PC-3 (cell line): Measurements from ENCODE around the gene DMD. TPM values are rescaled to one million over a fixed set of nuclear protein-coding genes. Genes with fewer than 3 reads are reported as not detected.

Experiments
- ATAC-seq: fragments of 200-7000 bp; cut with Tn5 transposase; 2 replicates; pipeline ENCODE4 v1.9.1; 2020; ENCODE audit warnings: mild to moderate bottlenecking, moderate library complexity
- BruUV-seq: library from RNA; stranded (reverse); fragments of 400-500 nt; replicated peaks from 2 replicates; lab custom pipeline; 2021; lab: Mats Ljungman, UMichigan
- CTCF ChIA-PET: fragments of 300-600 bp; sonication (Branson Sonifier 250); formaldehyde crosslinking; loops from one replicate; lab custom pipeline; 2022; ENCODE audit warnings: antibody characterized with exemption; lab: Charles Lee
- POLR2A ChIA-PET: fragments of 300-600 bp; sonication (Branson Sonifier 250); formaldehyde crosslinking; loops from one replicate; lab custom pipeline; 2022; ENCODE audit warnings: antibody characterized with exemption; ENCODE audit not compliant: unreplicated experiment; lab: Charles Lee
- DNase-seq: peaks from one replicate; pipeline ENCODE4 v3.0.0-alpha.2; 2015
- H2AFZ ChIP-seq: fragments of 300-600 bp; sonication (generic); 2 replicates; pipeline ENCODE4 v1.6.0; 2016; ENCODE audit warnings: antibody characterized with exemption, low read length
- H3F3A ChIP-seq: fragments of 300-600 bp; sonication (generic); one replicate; pipeline ENCODE4 v1.6.0; 2017; ENCODE audit warnings: antibody characterized with exemption, low read length, control low read depth, mild to moderate bottlenecking; ENCODE audit not compliant: unreplicated experiment
- H3K27ac ChIP-seq: fragments of 300-600 bp; sonication (generic); 2 replicates; pipeline ENCODE4 v1.5.1; 2016; ENCODE audit warnings: mild to moderate bottlenecking, low read length
- H3K27me3 ChIP-seq: fragments of 300-600 bp; sonication (generic); 2 replicates; pipeline ENCODE4 v1.6.1; 2016; ENCODE audit warnings: low read length, mixed read lengths
- H3K36me3 ChIP-seq: fragments of 300-600 bp; sonication (generic); 2 replicates; pipeline ENCODE4 v1.6.1; 2016; ENCODE audit warnings: low read depth, mixed run types, low read length, mixed read lengths
- H3K4me1 ChIP-seq: fragments of 300-600 bp; sonication (generic); 2 replicates; pipeline ENCODE4 v1.5.1; 2016; ENCODE audit warnings: low read length; ENCODE audit not compliant: insufficient read depth
- H3K4me2 ChIP-seq: fragments of 300-600 bp; sonication (generic); 2 replicates; pipeline ENCODE4 v1.6.0; 2016; ENCODE audit warnings: low read length
- H3K4me3 ChIP-seq: fragments of 300-600 bp; sonication (generic); 2 replicates; pipeline ENCODE4 v1.5.1; 2016; ENCODE audit warnings: mild to moderate bottlenecking, low read length, mixed read lengths
- H3K79me2 ChIP-seq: fragments of 300-600 bp; sonication (generic); 2 replicates; pipeline ENCODE4 v1.6.1; 2017; ENCODE audit warnings: low read length, mixed read lengths
- H3K9ac ChIP-seq: fragments of 300-600 bp; sonication (generic); 2 replicates; pipeline ENCODE4 v1.6.0; 2016; ENCODE audit warnings: mild to moderate bottlenecking, low read length
- H3K9me2 ChIP-seq: fragments of 300-600 bp; sonication (generic); replicated peaks from 2 replicates; pipeline ENCODE4 v1.6.1; 2016; ENCODE audit warnings: mixed run types, low read length, mixed read lengths
- H3K9me3 ChIP-seq: fragments of 300-600 bp; sonication (generic); 2 replicates; pipeline ENCODE4 v1.6.1; 2016; ENCODE audit warnings: low read length, mixed read lengths
- H4K20me1 ChIP-seq: fragments of 300-600 bp; sonication (generic); 2 replicates; pipeline ENCODE4 v1.6.1; 2016; ENCODE audit warnings: low read length, mixed read lengths
- EZH2 ChIP-seq: fragments of 300-600 bp; sonication (generic); IDR thresholded peaks from one replicate; pipeline ENCODE4 v1.6.1; 2017; ENCODE audit warnings: antibody characterized with exemption, mild to moderate bottlenecking, low read length; ENCODE audit not compliant: unreplicated experiment
- EZH2phosphoT487 ChIP-seq: fragments of 300-600 bp; sonication (generic); IDR thresholded peaks from 2 replicates; pipeline ENCODE4 v1.6.1; 2018; ENCODE audit warnings: mild to moderate bottlenecking, antibody characterized with exemption, low read length, borderline replicate concordance
- intact Hi-C: fragments of 100-400 bp; cut with micrococcal nuclease; formaldehyde crosslinking; loops from 2 replicates; pipeline ENCODE4 v1.9.0; 2023
- total RNA-seq: library from RNA; depleted of rRNA; stranded (reverse); fragments of >200 nt; gene quantifications from 2 replicates; pipeline ENCODE4 v1.2.3, GENCODE V29; 2014
- TF ChIP-seq, protein P1 (sequence below): fragments of 300-600 bp; sonication (generic); conservative IDR thresholded peaks from 2 replicates; pipeline ENCODE4 v1.5.1; 2017; ENCODE audit warnings: antibody characterized with exemption, low read depth, mild to moderate bottlenecking, low read length

DMD gene
- total RNA-seq, 1 experiment from 2014 or later: not detected

DNA sequence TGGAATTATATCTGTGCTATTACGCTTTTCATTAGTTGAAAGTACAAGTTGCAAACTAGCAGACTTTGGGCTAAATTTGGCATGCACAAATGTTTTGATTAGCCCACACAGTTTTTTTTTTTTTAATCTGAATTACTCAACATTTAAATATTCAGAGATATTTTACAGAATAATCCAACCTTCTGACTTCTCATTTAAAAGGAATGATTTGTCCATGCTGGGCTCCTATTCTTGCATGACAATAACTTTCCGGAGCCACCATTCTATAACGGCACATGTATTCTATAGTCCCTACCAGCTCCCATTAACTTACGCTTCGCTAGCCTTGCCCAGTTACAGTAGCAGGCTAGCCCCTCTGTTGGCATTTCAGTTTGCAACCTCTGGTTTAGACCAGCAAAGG is 1920.2 kb downstream of the DMD start:
- Histone ChIP-seq H3K36me3 (no peaks in the 10 kb centered on the region), H2AFZ (no peak overlapping the region), H3K79me2 (no peaks in the 10 kb centered on the region), H3K4me3 (no peak overlapping the region), H3K27me3 (peaks cover 8% of the 10 kb centered on the region; the same call in 1 of the 2 replicates), H3K9me2 (no peaks in the 10 kb centered on the region), H3F3A (no peaks in the 10 kb centered on the region), H3K27ac (no peak overlapping the region), H3K4me2 (no peak overlapping the region), H3K9ac (no peak overlapping the region), H3K9me3 (no peaks in the 10 kb centered on the region), H4K20me1 (no peaks in the 10 kb centered on the region), H3K4me1 (no peaks in the 10 kb centered on the region)
- no peak for ATAC-seq
- CTCF ChIA-PET: no interaction called here
- intact Hi-C loops: no loop called here
- POLR2A ChIA-PET: no interaction called here
- TF ChIP-seq, protein P1, sequence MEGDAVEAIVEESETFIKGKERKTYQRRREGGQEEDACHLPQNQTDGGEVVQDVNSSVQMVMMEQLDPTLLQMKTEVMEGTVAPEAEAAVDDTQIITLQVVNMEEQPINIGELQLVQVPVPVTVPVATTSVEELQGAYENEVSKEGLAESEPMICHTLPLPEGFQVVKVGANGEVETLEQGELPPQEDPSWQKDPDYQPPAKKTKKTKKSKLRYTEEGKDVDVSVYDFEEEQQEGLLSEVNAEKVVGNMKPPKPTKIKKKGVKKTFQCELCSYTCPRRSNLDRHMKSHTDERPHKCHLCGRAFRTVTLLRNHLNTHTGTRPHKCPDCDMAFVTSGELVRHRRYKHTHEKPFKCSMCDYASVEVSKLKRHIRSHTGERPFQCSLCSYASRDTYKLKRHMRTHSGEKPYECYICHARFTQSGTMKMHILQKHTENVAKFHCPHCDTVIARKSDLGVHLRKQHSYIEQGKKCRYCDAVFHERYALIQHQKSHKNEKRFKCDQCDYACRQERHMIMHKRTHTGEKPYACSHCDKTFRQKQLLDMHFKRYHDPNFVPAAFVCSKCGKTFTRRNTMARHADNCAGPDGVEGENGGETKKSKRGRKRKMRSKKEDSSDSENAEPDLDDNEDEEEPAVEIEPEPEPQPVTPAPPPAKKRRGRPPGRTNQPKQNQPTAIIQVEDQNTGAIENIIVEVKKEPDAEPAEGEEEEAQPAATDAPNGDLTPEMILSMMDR: no peak
- TF ChIP-seq EZH2 (no peak), EZH2phosphoT487 (no peak)
- BruUV-seq: no TSS peak
- no peak for DNase-seq

DNA sequence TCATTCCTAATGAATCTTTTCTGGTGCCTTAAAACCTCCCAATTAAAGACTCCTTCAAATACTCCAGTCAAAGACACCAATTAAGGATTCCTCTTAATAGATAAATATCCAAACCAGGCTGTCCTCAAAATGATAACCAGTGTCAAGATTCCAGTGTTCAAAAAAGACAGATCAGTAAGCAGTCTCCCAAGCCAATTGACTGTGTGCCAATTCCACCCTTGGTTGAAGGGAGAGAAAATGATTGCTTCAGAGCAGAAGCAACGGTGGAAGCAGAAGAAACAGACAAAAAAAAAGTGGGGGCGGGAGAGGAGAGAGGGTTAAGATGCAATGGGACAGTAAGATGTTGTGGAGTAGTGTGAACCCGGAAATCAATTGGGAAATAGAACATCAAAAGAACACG is 1923.5 kb downstream of the DMD start:
- Histone ChIP-seq H3K4me3 (no peak overlapping the region), H4K20me1 (no peaks in the 10 kb centered on the region), H3K9me2 (no peaks in the 10 kb centered on the region), H3K4me1 (no peaks in the 10 kb centered on the region), H3K79me2 (no peaks in the 10 kb centered on the region), H3K4me2 (no peak overlapping the region), H3K27me3 (peaks cover 8% of the 10 kb centered on the region; the same call in 1 of the 2 replicates), H3K36me3 (no peaks in the 10 kb centered on the region), H2AFZ (no peak overlapping the region), H3K9me3 (no peaks in the 10 kb centered on the region), H3K27ac (no peak overlapping the region), H3F3A (no peaks in the 10 kb centered on the region), H3K9ac (no peak overlapping the region)
- ChIA-PET CTCF (no interaction called here), POLR2A (no interaction called here)
- DNase-seq (no peak), ATAC-seq (no peak)
- TF ChIP-seq EZH2: no peak
- TF ChIP-seq EZH2phosphoT487: no peak
- TF ChIP-seq, protein P1: no peak
- intact Hi-C loops: no loop called here
- no TSS peak for BruUV-seq

DNA sequence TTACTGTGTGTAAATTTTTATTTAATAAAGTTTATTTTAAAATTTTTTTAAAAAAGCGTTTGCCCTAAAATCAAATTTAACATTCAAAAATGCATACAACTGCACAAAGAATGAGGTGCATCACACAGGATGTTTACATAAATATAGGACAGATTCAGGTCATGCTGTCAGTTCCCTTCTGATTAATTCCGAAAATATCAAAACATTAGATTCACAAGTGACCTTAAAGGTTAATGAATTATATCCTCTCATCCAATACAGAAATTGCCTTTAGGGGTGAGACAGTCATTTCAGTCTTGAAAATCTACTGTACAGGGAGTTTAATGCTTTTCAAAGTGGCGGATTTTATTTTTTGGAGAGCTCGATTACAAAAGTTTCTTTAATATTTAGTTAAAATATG is 1930.8 kb downstream of the DMD start:
- Histone ChIP-seq H3K27me3 (no peaks in the 10 kb centered on the region), H3K4me3 (no peak overlapping the region), H3F3A (no peaks in the 10 kb centered on the region), H4K20me1 (no peaks in the 10 kb centered on the region), H3K9me3 (no peaks in the 10 kb centered on the region), H3K9ac (no peak overlapping the region), H2AFZ (no peak overlapping the region), H3K4me1 (no peaks in the 10 kb centered on the region), H3K4me2 (no peak overlapping the region), H3K36me3 (no peaks in the 10 kb centered on the region), H3K79me2 (no peaks in the 10 kb centered on the region), H3K27ac (no peak overlapping the region), H3K9me2 (no peaks in the 10 kb centered on the region)
- no TSS peak for BruUV-seq
- ChIA-PET CTCF (no interaction called here), POLR2A (no interaction called here)
- TF ChIP-seq, protein P1: no peak
- no peak for TF ChIP-seq EZH2phosphoT487
- TF ChIP-seq EZH2: no peak
- intact Hi-C loops: no loop called here
- no peak for ATAC-seq
- no peak for DNase-seq
